ENCODE measurements around the gene STIMATE.

Gene STIMATE

DNA sequence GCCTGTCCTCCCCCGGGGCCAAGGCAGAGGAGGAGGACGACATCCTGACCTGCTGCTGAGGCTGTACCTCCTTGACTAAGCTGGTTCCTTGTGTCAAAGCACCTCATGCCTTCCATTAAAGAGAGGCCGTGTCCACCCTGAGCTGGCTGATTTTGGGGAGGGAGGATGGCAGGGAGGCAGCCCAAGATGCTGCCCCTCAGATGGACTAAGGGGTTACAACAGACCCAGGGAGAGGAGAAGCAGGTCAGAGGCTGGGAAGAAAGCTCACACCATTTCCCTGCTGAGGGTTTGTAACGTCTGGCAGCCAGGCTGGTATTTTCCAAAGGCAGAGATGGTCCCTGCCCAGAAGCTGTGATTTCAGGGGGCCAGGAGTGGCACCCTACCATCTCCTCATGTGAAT, 105.4 kb downstream of the STIMATE start:
- Histone ChIP-seq H3K4me2 (ENCODE audit: low read depth, low read length) (no peak overlapping the region), H3K27ac (ENCODE audit: low read length) (no peak overlapping the region), H3K36me3 (replicated peaks; ENCODE audit: insufficient read depth, low read length) (no peaks in the 10 kb centered on the region), H3K4me3 (ENCODE audit: low read length) (no peak overlapping the region), H3K4me1 (ENCODE audit: low read length) (no peaks in the 10 kb centered on the region), H3K9me3 (replicated peaks; ENCODE audit: insufficient read depth, low read length) (no peaks in the 10 kb centered on the region), H3F3A (ENCODE audit: insufficient read depth, low read length) (no peaks in the 10 kb centered on the region), H4K20me1 (ENCODE audit: insufficient read depth, low read length) (no peaks in the 10 kb centered on the region), H3K27me3 (replicated peaks; ENCODE audit: insufficient read depth, low read length) (no peaks in the 10 kb centered on the region), H3K79me2 (ENCODE audit: low read length) (no peaks in the 10 kb centered on the region), H2AFZ (ENCODE audit: low read length) (no peak overlapping the region), H3K9ac (ENCODE audit: low read length) (no peak overlapping the region), H3K9me2 (replicated peaks; ENCODE audit: insufficient read depth, low read length) (no peaks in the 10 kb centered on the region)
- no peak for DNase-seq
- no peak for TF ChIP-seq EZH2phosphoT487 (IDR thresholded peaks at IDR 0.05; ENCODE audit: low read length)
- no peak for TF ChIP-seq EZH2 (optimal IDR thresholded peaks at IDR 0.05; ENCODE audit: low read depth, low read length)
- TF ChIP-seq, protein P1, sequence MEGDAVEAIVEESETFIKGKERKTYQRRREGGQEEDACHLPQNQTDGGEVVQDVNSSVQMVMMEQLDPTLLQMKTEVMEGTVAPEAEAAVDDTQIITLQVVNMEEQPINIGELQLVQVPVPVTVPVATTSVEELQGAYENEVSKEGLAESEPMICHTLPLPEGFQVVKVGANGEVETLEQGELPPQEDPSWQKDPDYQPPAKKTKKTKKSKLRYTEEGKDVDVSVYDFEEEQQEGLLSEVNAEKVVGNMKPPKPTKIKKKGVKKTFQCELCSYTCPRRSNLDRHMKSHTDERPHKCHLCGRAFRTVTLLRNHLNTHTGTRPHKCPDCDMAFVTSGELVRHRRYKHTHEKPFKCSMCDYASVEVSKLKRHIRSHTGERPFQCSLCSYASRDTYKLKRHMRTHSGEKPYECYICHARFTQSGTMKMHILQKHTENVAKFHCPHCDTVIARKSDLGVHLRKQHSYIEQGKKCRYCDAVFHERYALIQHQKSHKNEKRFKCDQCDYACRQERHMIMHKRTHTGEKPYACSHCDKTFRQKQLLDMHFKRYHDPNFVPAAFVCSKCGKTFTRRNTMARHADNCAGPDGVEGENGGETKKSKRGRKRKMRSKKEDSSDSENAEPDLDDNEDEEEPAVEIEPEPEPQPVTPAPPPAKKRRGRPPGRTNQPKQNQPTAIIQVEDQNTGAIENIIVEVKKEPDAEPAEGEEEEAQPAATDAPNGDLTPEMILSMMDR (IDR thresholded peaks at IDR 0.05; ENCODE audit: low read length) = no peak

DNA sequence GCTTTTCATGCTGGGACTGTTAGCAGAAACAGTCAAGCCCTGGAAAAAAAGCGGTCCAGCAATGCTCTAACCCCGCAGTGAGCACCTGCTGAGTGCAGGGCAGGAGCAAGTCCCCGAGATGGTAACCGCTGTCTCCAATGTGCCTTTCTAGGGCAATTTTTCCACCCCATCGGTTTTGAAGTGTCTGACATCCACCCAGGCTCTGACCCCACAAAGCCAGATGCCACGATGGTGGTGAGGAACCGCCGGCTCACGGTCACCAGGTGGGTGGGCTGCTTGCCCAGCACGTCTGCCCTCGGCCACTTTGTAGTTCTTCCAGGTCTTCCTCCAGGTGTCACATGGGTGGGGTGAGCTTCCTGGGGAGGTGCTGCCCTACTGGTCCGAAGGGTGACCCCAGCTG, 106.0 kb downstream of the STIMATE start:
- H3K4me1 ChIP-seq (ENCODE audit: low read length) = no peaks in the 10 kb centered on the region
- no peak overlapping the region for H3K9ac ChIP-seq (ENCODE audit: low read length)
- H3K27ac ChIP-seq (ENCODE audit: low read length) = no peak overlapping the region
- no peaks in the 10 kb centered on the region for H3F3A ChIP-seq (ENCODE audit: insufficient read depth, low read length)
- no peak for DNase-seq
- no peak overlapping the region for H3K4me2 ChIP-seq (ENCODE audit: low read depth, low read length)
- TF ChIP-seq EZH2 (optimal IDR thresholded peaks at IDR 0.05; ENCODE audit: low read depth, low read length) = no peak
- no peak for TF ChIP-seq EZH2phosphoT487 (IDR thresholded peaks at IDR 0.05; ENCODE audit: low read length)
- TF ChIP-seq, protein P1 (IDR thresholded peaks at IDR 0.05; ENCODE audit: low read length) = no peak
- no peaks in the 10 kb centered on the region for H4K20me1 ChIP-seq (ENCODE audit: insufficient read depth, low read length)
- no peak overlapping the region for H2AFZ ChIP-seq (ENCODE audit: low read length)
- H3K9me2 ChIP-seq (replicated peaks; ENCODE audit: insufficient read depth, low read length) = no peaks in the 10 kb centered on the region
- no peaks in the 10 kb centered on the region for H3K79me2 ChIP-seq (ENCODE audit: low read length)
- no peaks in the 10 kb centered on the region for H3K27me3 ChIP-seq (replicated peaks; ENCODE audit: insufficient read depth, low read length)
- H3K9me3 ChIP-seq (replicated peaks; ENCODE audit: insufficient read depth, low read length) = no peaks in the 10 kb centered on the region
- no peak overlapping the region for H3K4me3 ChIP-seq (ENCODE audit: low read length)
- H3K36me3 ChIP-seq (replicated peaks; ENCODE audit: insufficient read depth, low read length) = no peaks in the 10 kb centered on the region

GRCh38 chr3:52790741-52791140, 106.6 kb downstream of the STIMATE start:
- no peak for TF ChIP-seq EZH2 (optimal IDR thresholded peaks at IDR 0.05; ENCODE audit: low read depth, low read length)
- TF ChIP-seq, protein P1 (IDR thresholded peaks at IDR 0.05; ENCODE audit: low read length) = no peak
- no peak for TF ChIP-seq EZH2phosphoT487 (IDR thresholded peaks at IDR 0.05; ENCODE audit: low read length)
- H3K9ac ChIP-seq (ENCODE audit: low read length) = no peak overlapping the region
- H3K27ac ChIP-seq (ENCODE audit: low read length) = no peak overlapping the region
- no peak for DNase-seq
- no peaks in the 10 kb centered on the region for H3F3A ChIP-seq (ENCODE audit: insufficient read depth, low read length)
- no peaks in the 10 kb centered on the region for H3K4me1 ChIP-seq (ENCODE audit: low read length)
- H3K4me2 ChIP-seq (ENCODE audit: low read depth, low read length) = no peak overlapping the region
- no peaks in the 10 kb centered on the region for H4K20me1 ChIP-seq (ENCODE audit: insufficient read depth, low read length)
- H3K4me3 ChIP-seq (ENCODE audit: low read length) = no peak overlapping the region
- H3K9me2 ChIP-seq (replicated peaks; ENCODE audit: insufficient read depth, low read length) = no peaks in the 10 kb centered on the region
- no peaks in the 10 kb centered on the region for H3K27me3 ChIP-seq (replicated peaks; ENCODE audit: insufficient read depth, low read length)
- no peaks in the 10 kb centered on the region for H3K79me2 ChIP-seq (ENCODE audit: low read length)
- no peaks in the 10 kb centered on the region for H3K36me3 ChIP-seq (replicated peaks; ENCODE audit: insufficient read depth, low read length)
- H3K9me3 ChIP-seq (replicated peaks; ENCODE audit: insufficient read depth, low read length) = no peaks in the 10 kb centered on the region
- no peak overlapping the region for H2AFZ ChIP-seq (ENCODE audit: low read length)
